Transverse colon (tissue), 4 donors: Measurements from ENCODE around the gene TRABD. TPM values are rescaled to one million over a fixed set of nuclear protein-coding genes. Genes with fewer than 3 reads are reported as not detected.

Experiments
- DNase-seq: peaks from one replicate; pipeline ENCODE4 v3.0.0-alpha.2; 2019
- H3K27ac ChIP-seq, 4 donors: fragments of 200-600 bp; sonication (generic); 2 replicates each; pipeline ENCODE4 v1.5.1; 2016 to 2018; ENCODE audit warnings: inconsistent platforms in 4 of 4
- H3K27me3 ChIP-seq: fragments of 200-600 bp; sonication (generic); 2 replicates; pipeline ENCODE4 v1.5.1; 2017; ENCODE audit warnings: inconsistent platforms
- H3K36me3 ChIP-seq, 4 donors: fragments of 200-600 bp; sonication (generic); 2 replicates each; pipeline ENCODE4 v1.5.1; 2017 to 2019; ENCODE audit warnings: inconsistent platforms in 4 of 4
- H3K4me1 ChIP-seq, 4 donors: fragments of 200-600 bp; sonication (generic); 2 replicates each; pipeline ENCODE4 v1.5.1; 2017 to 2020; ENCODE audit warnings: inconsistent platforms in 4 of 4
- H3K4me3 ChIP-seq, 4 donors: fragments of 200-600 bp; sonication (generic); 1 replicate in 1 of 4; 2 replicates in 3 of 4; pipeline versions ENCODE4 v1.5.1 to v1.6.1; 2017 to 2019; ENCODE audit warnings: inconsistent platforms in 4 of 4
- H3K9me3 ChIP-seq, 2 donors: fragments of 200-600 bp; sonication (generic); 2 replicates each; pipeline ENCODE4 v1.5.1; 2017 to 2019; ENCODE audit warnings: inconsistent platforms in 2 of 2
- CTCF ChIP-seq, 5 experiments: fragments of 200-600 bp in 3 of 5; fragments of 450-650 bp in 2 of 5; sonication (generic) in 3 of 5; IDR thresholded peaks; 1 replicate in 2 of 5; 2 replicates in 3 of 5; pipeline ENCODE4 v1.5.1; 2016 to 2017; ENCODE audit warnings: antibody characterized with exemption in 5 of 5, inconsistent platforms in 3 of 5, mild to moderate bottlenecking in 2 of 5, moderate library complexity in 1 of 5
- EP300 ChIP-seq: sonication (generic); formaldehyde crosslinking; IDR thresholded peaks from one replicate; pipeline ENCODE4 v1.6.1; 2017; ENCODE audit warnings: antibody characterized with exemption, low read depth
- POLR2A ChIP-seq: fragments of 450-650 bp; IDR thresholded peaks from one replicate; pipeline ENCODE4 v1.6.1; 2016; ENCODE audit warnings: antibody characterized with exemption, mild to moderate bottlenecking, moderate library complexity
- POLR2AphosphoS5 ChIP-seq, 3 donors: sonication (generic); formaldehyde crosslinking; IDR thresholded peaks; one replicate each; pipeline ENCODE4 v1.6.1; 2016; ENCODE audit warnings: antibody characterized with exemption in 3 of 3
- WGBS, 2 donors: methylation state at CpG; one replicate each; pipeline ENCODE4 v1.1.5; 2018; ENCODE audit warnings: low coverage in 1 of 2; 5-methylcytosine and 5-hydroxymethylcytosine counted together
- in situ Hi-C, 4 donors: fragments of 200-750 bp; cut with MboI; loops; one replicate each; pipeline versions ENCODE4 v1.15.0 to v1.15.1; 2017; ENCODE audit warnings: low sequenced_read_pairs in 3 of 4, low pct_ligation_motif_present in 1 of 4, low pct_unique_long_range_greater_than_20kb in 1 of 4
- intact Hi-C: fragments of 100-400 bp; cut with DNase I; formaldehyde crosslinking; loops from one replicate; pipeline ENCODE4 v1.15.1; 2023; ENCODE audit warnings: low total_unique reads
- total RNA-seq, 4 donors: library from RNA; depleted of rRNA; stranded (reverse); fragments of >200 nt; gene quantifications; one replicate each; pipeline ENCODE4 v1.1.0, GENCODE V29; 2016

The TRABD gene
- total RNA-seq, 4 donors from 2014 or later, result 40.6 to 109 (median 69.4) TPM

- TF ChIP-seq POLR2A (no peak), EP300 (no peak), CTCF (IDR thresholded peaks at IDR 0.05) (no peak)
- peak; percentile 47 for DNase-seq
- in situ Hi-C loops (no loop called here), intact Hi-C loops (no loop called here)
- no peaks in the 10 kb centered on the region for H3K27me3 ChIP-seq
- H3K9me3 ChIP-seq, result no peaks in the 10 kb centered on the region
- peaks cover 0 to 6% (median 2%) of the 10 kb centered on the region in 4 donors for H3K36me3 ChIP-seq
- H3K4me3 ChIP-seq, result peak overlapping the region in 3 of 4 donors; percentile 41 to 55 (median 42)
- 8% methylated on average over 4 of the region's 4 CpGs; no CpG with 5 or more reads in 1 of the 2 donors for WGBS, 2 donors
- H3K27ac ChIP-seq, result peak overlapping the region; percentile 80 to 93 (median 88)
- peaks cover 35 to 67% (median 63%) of the 10 kb centered on the region in 4 donors for H3K4me1 ChIP-seq
Observed at GRCh38 chr22:50189849-50190181, 4.1 kb downstream of the TRABD start.

GRCh38 chr22:50190182-50190940, 4.6 kb downstream of the TRABD start:
- Histone ChIP-seq H3K27me3 (no peaks in the 10 kb centered on the region), H3K4me3 (peak overlapping the region; percentile 31 to 55 (median 42)), H3K27ac (peak overlapping the region; percentile 80 to 93 (median 88)), H3K9me3 (no peaks in the 10 kb centered on the region), H3K4me1 (peaks cover 31 to 67% (median 58%) of the 10 kb centered on the region in 4 donors), H3K36me3 (peaks cover 0 to 6% (median 2%) of the 10 kb centered on the region in 4 donors)
- TF ChIP-seq POLR2A, result peak; percentile 84
- TF ChIP-seq CTCF (IDR thresholded peaks at IDR 0.05), result peak; percentile 22 to 70 (median 39)
- TF ChIP-seq POLR2AphosphoS5 (IDR thresholded peaks at IDR 0.05), result peak; percentile 36 to 84 (median 79)
- no peak for TF ChIP-seq EP300
- intact Hi-C loops, result no loop called here
- 4% methylated on average over 33 of the region's 43 CpGs; no CpG with 5 or more reads in 1 of the 2 donors for WGBS, 2 donors
- peak; percentile 91 for DNase-seq
- in situ Hi-C loops, result no loop called here

GRCh38 chr22:50190941-50191741, 5.4 kb downstream of the TRABD start:
- intact Hi-C loops (no loop called here), in situ Hi-C loops (no loop called here)
- Histone ChIP-seq H3K27ac (peak overlapping the region; percentile 80 to 93 (median 88)), H3K9me3 (no peaks in the 10 kb centered on the region), H3K4me3 (peak overlapping the region; percentile 31 to 55 (median 42)), H3K36me3 (peaks cover 0 to 6% (median 2%) of the 10 kb centered on the region in 4 donors), H3K27me3 (no peaks in the 10 kb centered on the region), H3K4me1 (peaks cover 31 to 67% (median 57%) of the 10 kb centered on the region in 4 donors)
- TF ChIP-seq POLR2A, result peak; percentile 40
- TF ChIP-seq EP300, result no peak
- peak; percentile 24 to 58 (median 40) for TF ChIP-seq POLR2AphosphoS5 (IDR thresholded peaks at IDR 0.05)
- DNase-seq, result peak; percentile 78
- WGBS, 2 donors, result 43 to 76% methylated on average over 11 to 16 of the region's 18 CpGs

- Histone ChIP-seq H3K27ac (peak overlapping the region; percentile 80 to 93 (median 88)), H3K4me1 (peaks cover 24 to 54% (median 43%) of the 10 kb centered on the region in 4 donors), H3K9me3 (no peaks in the 10 kb centered on the region), H3K4me3 (no peak overlapping the region), H3K27me3 (no peaks in the 10 kb centered on the region), H3K36me3 (peaks cover 0 to 6% (median 2%) of the 10 kb centered on the region in 4 donors)
- 64% methylated on average over 18 of the region's 25 CpGs; no CpG with 5 or more reads in 1 of the 2 donors for WGBS, 2 donors
- intact Hi-C loops (no loop called here), in situ Hi-C loops (no loop called here)
- TF ChIP-seq POLR2A, result no peak
- TF ChIP-seq CTCF (IDR thresholded peaks at IDR 0.05), result no peak
- no peak for TF ChIP-seq EP300
- peak in 1 of 3 donors; percentile 10 for TF ChIP-seq POLR2AphosphoS5 (IDR thresholded peaks at IDR 0.05)
- DNase-seq, result peak; percentile 64
Observed at GRCh38 chr22:50192436-50193204, 6.9 kb downstream of the TRABD start.
